Type B pancreatic cell (in vitro differentiated cells): ENCODE measurements around the gene RAB7A. TPM values are rescaled to one million over a fixed set of nuclear protein-coding genes. Genes with fewer than 3 reads are reported as not detected.
A peak's percentile ranks its signal among the peaks of the same experiment; 100 is the strongest.

Source experiments
- DNase-seq: peaks from one replicate; pipeline ENCODE4 v3.0.0; 2021; ENCODE audit warnings: mixed read lengths; ENCODE audit not compliant: unreplicated experiment; ENCODE audit errors: extremely low spot score
- H3K27ac Mint-ChIP-seq: 2 replicates; pipeline ENCODE4 v1.8.0; 2021; ENCODE audit warnings: mild to moderate bottlenecking, mixed read lengths
- H3K27me3 Mint-ChIP-seq: 2 replicates; pipeline ENCODE4 v1.8.0; 2021; ENCODE audit warnings: mixed read lengths
- H3K36me3 Mint-ChIP-seq: 2 replicates; pipeline ENCODE4 v1.8.0; 2021; ENCODE audit warnings: mixed read lengths
- H3K4me1 Mint-ChIP-seq: one replicate; pipeline ENCODE4 v1.8.0; 2021; ENCODE audit warnings: mixed read lengths; ENCODE audit not compliant: unreplicated experiment
- H3K4me3 Mint-ChIP-seq: 2 replicates; pipeline ENCODE4 v1.8.0; 2021; ENCODE audit warnings: mild to moderate bottlenecking, mixed read lengths
- H3K9me3 Mint-ChIP-seq: 2 replicates; pipeline ENCODE4 v1.8.0; 2021; ENCODE audit warnings: mixed read lengths
- CTCF ChIP-seq: fragments of 200-600 bp; sonication (generic); conservative IDR thresholded peaks from 2 replicates; pipeline ENCODE4 v1.5.0; 2021; ENCODE audit warnings: antibody characterized with exemption, mild to moderate bottlenecking
- total RNA-seq: library from RNA; stranded (reverse); gene quantifications from 2 replicates; pipeline ENCODE4 v1.2.1, GENCODE V29; 2021; ENCODE audit warnings: low replicate concordance

RAB7A gene
- total RNA-seq, 1 donor from 2014 or later: 157 TPM

GRCh38 chr3:128780101-128780837, 54.3 kb downstream of the RAB7A start:
- H3K27ac Mint-ChIP-seq: peak overlapping the region; percentile 24
- no peaks in the 10 kb centered on the region for H3K27me3 Mint-ChIP-seq
- no peaks in the 10 kb centered on the region for H3K9me3 Mint-ChIP-seq
- no peak for TF ChIP-seq CTCF
- H3K4me3 Mint-ChIP-seq: no peak overlapping the region
- peaks cover 49% of the 10 kb centered on the region for H3K4me1 Mint-ChIP-seq
- DNase-seq: no peak
- peaks cover 4% of the 10 kb centered on the region for H3K36me3 Mint-ChIP-seq

GRCh38 chr3:128781164-128781563, 55.2 kb downstream of the RAB7A start:
- no peak overlapping the region for H3K4me3 Mint-ChIP-seq
- H3K4me1 Mint-ChIP-seq: peaks cover 42% of the 10 kb centered on the region
- no peak for TF ChIP-seq CTCF
- H3K27ac Mint-ChIP-seq: no peak overlapping the region
- no peak for DNase-seq
- no peaks in the 10 kb centered on the region for H3K36me3 Mint-ChIP-seq
- H3K9me3 Mint-ChIP-seq: no peaks in the 10 kb centered on the region
- H3K27me3 Mint-ChIP-seq: no peaks in the 10 kb centered on the region

GRCh38 chr3:128782282-128783146, 56.5 kb downstream of the RAB7A start:
- TF ChIP-seq CTCF: no peak

GRCh38 chr3:128783774-128784173, 57.8 kb downstream of the RAB7A start:
- Mint-ChIP-seq H3K4me1 (peaks cover 44% of the 10 kb centered on the region), H3K36me3 (no peaks in the 10 kb centered on the region), H3K9me3 (no peaks in the 10 kb centered on the region), H3K27ac (no peak overlapping the region), H3K4me3 (no peak overlapping the region), H3K27me3 (no peaks in the 10 kb centered on the region)
- no peak for DNase-seq
- TF ChIP-seq CTCF: no peak

More at GRCh38 chr3:128782282-128783146, 56.5 kb downstream of the RAB7A start:
- DNase-seq: no peak
- H3K9me3 Mint-ChIP-seq: no peaks in the 10 kb centered on the region
- peak overlapping the region; percentile 61 for H3K27ac Mint-ChIP-seq
- H3K27me3 Mint-ChIP-seq: no peaks in the 10 kb centered on the region
- no peaks in the 10 kb centered on the region for H3K36me3 Mint-ChIP-seq
- peaks cover 47% of the 10 kb centered on the region for H3K4me1 Mint-ChIP-seq
- H3K4me3 Mint-ChIP-seq: no peak overlapping the region

- TF ChIP-seq CTCF: peak; percentile 70
- no peaks in the 10 kb centered on the region for H3K36me3 Mint-ChIP-seq
- H3K27me3 Mint-ChIP-seq: no peaks in the 10 kb centered on the region
- H3K4me1 Mint-ChIP-seq: peaks cover 43% of the 10 kb centered on the region
- no peaks in the 10 kb centered on the region for H3K9me3 Mint-ChIP-seq
- DNase-seq: no peak
- H3K4me3 Mint-ChIP-seq: no peak overlapping the region
- H3K27ac Mint-ChIP-seq: no peak overlapping the region
Measured at GRCh38 chr3:128784232-128784631, 58.2 kb downstream of the RAB7A start.
